BLaER1 treated with 17β-estradiol and CSF1 and Interleukin-3, amounts not matched to agents 10 nM and 100 nM (cell line): ENCODE data around the gene GMDS.

Experiments
- H3K27ac ChIP-seq, 11 experiments: shearing (Covaris generic); formaldehyde crosslinking; 2 replicates each; pipeline ENCODE4 v1.8.1; 2022
- H3K27me3 ChIP-seq, 11 experiments: shearing (Covaris generic); formaldehyde crosslinking; 2 replicates each; pipeline ENCODE4 v1.8.1; 2022
- H3K36me3 ChIP-seq, 11 experiments: shearing (Covaris generic); formaldehyde crosslinking; 2 replicates each; pipeline ENCODE4 v1.8.1; 2022
- H3K4me1 ChIP-seq, 10 experiments: shearing (Covaris generic); formaldehyde crosslinking; 2 replicates each; pipeline ENCODE4 v1.8.1; 2022
- H3K4me2 ChIP-seq, 11 experiments: shearing (Covaris generic); formaldehyde crosslinking; 2 replicates each; pipeline ENCODE4 v1.8.1; 2022
- H3K4me3 ChIP-seq, 10 experiments: shearing (Covaris generic); formaldehyde crosslinking; 2 replicates each; pipeline ENCODE4 v1.8.1; 2022
- H3K9ac ChIP-seq, 11 experiments: shearing (Covaris generic); formaldehyde crosslinking; 2 replicates each; pipeline ENCODE4 v1.8.1; 2022
- H3K9me3 ChIP-seq, 11 experiments: shearing (Covaris generic); formaldehyde crosslinking; replicated peaks in 1 of 11; 2 replicates each; pipeline ENCODE4 v1.8.1; 2022
- H4K20me1 ChIP-seq, 11 experiments: shearing (Covaris generic); formaldehyde crosslinking; 2 replicates each; pipeline ENCODE4 v1.8.1; 2022
- Cebpa-rat ChIP-seq, 11 experiments: shearing (Covaris generic); IDR thresholded peaks; 2 replicates each; pipeline ENCODE4 v1.8.1; 2022

Gene GMDS

DNA sequence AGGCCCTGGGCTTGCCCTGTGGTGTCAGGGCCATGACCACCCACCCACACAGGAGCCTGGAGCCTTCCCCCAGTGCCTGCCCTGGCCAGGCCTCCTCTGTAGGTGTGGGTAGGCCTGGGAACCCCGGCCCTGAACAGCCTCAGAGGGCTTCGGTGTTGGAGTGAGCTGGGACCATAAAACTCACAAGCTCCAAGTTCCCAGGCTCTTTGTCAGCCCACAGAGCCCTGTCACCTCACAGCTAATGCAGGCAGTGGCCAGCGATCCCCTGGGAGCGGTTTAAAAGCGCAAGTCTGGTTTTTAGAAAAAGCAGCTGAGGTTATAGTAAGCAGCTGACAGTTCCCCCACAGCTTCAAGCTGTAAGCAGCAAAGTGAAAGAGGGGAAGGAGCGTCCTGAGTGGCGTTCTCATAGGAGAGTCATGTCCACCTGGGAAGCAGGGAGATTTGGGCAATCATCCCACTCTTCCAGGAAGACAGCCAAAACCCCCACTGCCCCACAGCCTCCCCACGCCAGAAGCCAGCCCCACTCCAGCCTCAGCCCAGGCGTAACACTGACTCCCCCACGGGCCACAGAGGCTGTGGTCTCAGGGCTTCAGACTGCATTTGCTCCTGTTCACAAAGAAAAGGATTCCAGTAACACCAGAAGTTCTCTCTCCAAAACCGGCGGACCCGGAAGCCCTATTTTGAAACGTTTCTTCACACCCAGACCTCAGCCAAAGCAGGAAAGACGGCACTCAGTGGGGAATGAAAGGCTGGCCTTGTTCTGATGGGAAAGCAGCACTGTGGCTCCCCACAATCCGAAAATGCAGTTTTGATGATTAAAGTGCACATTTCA lies 670.0 kb downstream of the GMDS start:
- no peak for TF ChIP-seq Cebpa-rat (IDR thresholded peaks at IDR 0.05)
- H3K4me1 ChIP-seq: peaks cover 22 to 44% (median 37%) of the 10 kb centered on the region in 10 experiments
- peak overlapping the region in 7 of 10 experiments; percentile 12 to 46 (median 34); a peak in 8 of 20 replicates for H3K4me3 ChIP-seq
- H3K27ac ChIP-seq: peak overlapping the region in 8 of 11 experiments; percentile 7 to 64 (median 50); a peak in 11 of 22 replicates
- peaks cover 16 to 20% (median 19%) of the 10 kb centered on the region in 11 experiments for H3K9me3 ChIP-seq
- H3K27me3 ChIP-seq: no peaks in the 10 kb centered on the region
- no peaks in the 10 kb centered on the region for H3K36me3 ChIP-seq
- no peaks in the 10 kb centered on the region for H4K20me1 ChIP-seq
- H3K4me2 ChIP-seq: peak overlapping the region; percentile 70 to 87 (median 81)
- H3K9ac ChIP-seq: peak overlapping the region; percentile 16 to 63 (median 57); a peak in 20 of 22 replicates

DNA sequence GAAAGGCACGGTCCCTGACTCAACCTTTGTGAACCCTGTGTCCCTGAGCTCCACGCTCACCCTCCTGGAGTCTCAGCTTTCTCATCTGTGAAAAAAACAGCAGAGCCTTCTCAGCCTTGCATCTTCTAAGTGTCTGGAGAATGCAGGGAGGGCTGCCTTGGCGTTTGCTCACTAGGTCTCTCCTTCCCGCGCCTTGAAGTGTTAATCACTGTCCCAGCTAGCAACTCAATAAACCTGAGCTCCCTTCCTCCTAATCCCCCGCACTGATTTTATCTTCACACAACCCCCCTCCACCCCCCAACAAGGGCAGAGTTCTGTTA lies 670.6 kb downstream of the GMDS start:
- Histone ChIP-seq H4K20me1 (no peaks in the 10 kb centered on the region), H3K27ac (peak overlapping the region in 3 of 11 experiments; percentile 35 to 58 (median 52); a peak in 3 of 22 replicates), H3K27me3 (no peaks in the 10 kb centered on the region), H3K4me1 (peaks cover 22 to 44% (median 37%) of the 10 kb centered on the region in 10 experiments), H3K9ac (peak overlapping the region in 6 of 11 experiments; percentile 36 to 63 (median 55); a peak in 10 of 22 replicates), H3K4me3 (no peak overlapping the region; a peak in 1 of 20 replicates), H3K36me3 (no peaks in the 10 kb centered on the region), H3K9me3 (peaks cover 20 to 24% (median 23%) of the 10 kb centered on the region in 11 experiments), H3K4me2 (peak overlapping the region; percentile 70 to 87 (median 81))
- no peak for TF ChIP-seq Cebpa-rat (IDR thresholded peaks at IDR 0.05)

DNA sequence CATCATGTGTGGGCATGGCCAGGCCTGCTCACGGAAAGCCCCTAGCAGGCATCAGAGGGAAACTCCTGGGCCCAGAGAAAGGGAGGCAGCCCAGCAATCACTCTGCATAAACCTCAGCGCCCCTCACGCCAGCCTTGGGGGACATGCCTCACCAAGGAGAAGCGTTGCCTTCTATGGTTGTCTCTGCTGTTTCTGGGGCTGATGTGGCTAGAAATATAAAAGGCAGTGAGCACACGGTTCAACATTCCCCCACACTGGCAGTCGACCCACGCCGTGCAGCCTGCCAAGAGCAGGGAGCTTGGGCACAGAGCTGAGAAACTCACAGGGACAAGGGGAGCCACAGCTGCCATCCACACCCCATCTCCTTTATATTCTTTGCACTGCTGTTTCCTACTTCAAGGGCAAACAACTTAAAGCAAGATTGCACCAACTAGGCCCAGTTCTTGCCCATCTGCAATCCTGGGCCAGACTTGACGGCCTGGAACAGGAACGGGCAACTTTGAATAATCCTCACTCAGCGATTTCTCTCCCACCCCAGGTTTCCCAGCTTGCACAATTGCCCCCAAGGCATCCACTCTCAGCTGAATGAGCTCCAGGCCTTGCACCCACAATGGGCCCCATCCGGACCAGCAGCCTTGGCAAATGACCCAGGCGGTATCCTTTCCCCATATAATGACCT lies 671.2 kb downstream of the GMDS start:
- H3K4me1 ChIP-seq: peaks cover 22 to 39% (median 34%) of the 10 kb centered on the region in 10 experiments
- TF ChIP-seq Cebpa-rat (IDR thresholded peaks at IDR 0.05): no peak
- peaks cover 25 to 29% (median 27%) of the 10 kb centered on the region in 11 experiments for H3K9me3 ChIP-seq
- H3K27ac ChIP-seq: no peak overlapping the region
- H3K36me3 ChIP-seq: no peaks in the 10 kb centered on the region
- H4K20me1 ChIP-seq: no peaks in the 10 kb centered on the region
- H3K27me3 ChIP-seq: no peaks in the 10 kb centered on the region
- H3K4me2 ChIP-seq: peak overlapping the region; percentile 22 to 87 (median 81); a peak in 12 of 22 replicates
- H3K9ac ChIP-seq: no peak overlapping the region
- H3K4me3 ChIP-seq: no peak overlapping the region
